Thyroid gland (tissue), 4 donors: ENCODE measurements around the gene PINK1.

Source experiments
- POLR2A ChIP-seq, 2 donors: fragments of 450-650 bp; IDR thresholded peaks; one replicate each; pipeline ENCODE4 v1.6.1; 2017; ENCODE audit warnings: antibody characterized with exemption in 2 of 2, mild to moderate bottlenecking in 2 of 2, moderate library complexity in 1 of 2
- TF ChIP-seq, protein P1 (sequence below), 6 experiments: fragments of 200-600 bp in 3 of 6; fragments of 450-650 bp in 3 of 6; sonication (generic) in 3 of 6; IDR thresholded peaks; one replicate each; pipeline ENCODE4 v1.5.1; 2016 to 2019; ENCODE audit warnings: antibody characterized with exemption in 6 of 6, mild to moderate bottlenecking in 2 of 6, inconsistent platforms in 1 of 6, moderate library complexity in 1 of 6

DNA sequence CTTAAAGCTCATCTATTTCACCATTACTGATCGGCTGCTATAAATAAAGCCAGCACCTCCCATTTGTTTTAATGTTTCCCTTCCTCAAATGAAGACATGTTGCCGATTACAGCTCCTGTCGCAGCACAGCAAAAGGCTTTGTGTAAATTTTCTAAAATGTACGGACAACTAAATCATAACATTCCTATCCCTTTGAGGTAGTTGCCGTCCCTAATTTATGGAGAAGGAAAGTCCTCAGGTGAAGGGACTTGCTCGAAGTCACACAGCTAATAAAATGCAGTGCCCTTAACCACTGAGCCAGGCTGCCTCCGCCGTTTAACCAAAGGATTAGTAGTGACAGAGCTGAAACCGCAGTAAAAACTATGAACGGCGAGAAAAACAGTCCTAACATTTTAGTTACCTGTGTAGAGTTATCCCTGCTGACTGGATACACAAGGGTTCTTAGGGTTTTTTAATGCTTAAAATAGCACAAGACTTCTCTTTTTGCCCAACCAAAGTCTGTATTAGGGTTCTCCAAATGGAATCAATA lies 871 bp downstream of the PINK1 start:
- TF ChIP-seq, protein P1, sequence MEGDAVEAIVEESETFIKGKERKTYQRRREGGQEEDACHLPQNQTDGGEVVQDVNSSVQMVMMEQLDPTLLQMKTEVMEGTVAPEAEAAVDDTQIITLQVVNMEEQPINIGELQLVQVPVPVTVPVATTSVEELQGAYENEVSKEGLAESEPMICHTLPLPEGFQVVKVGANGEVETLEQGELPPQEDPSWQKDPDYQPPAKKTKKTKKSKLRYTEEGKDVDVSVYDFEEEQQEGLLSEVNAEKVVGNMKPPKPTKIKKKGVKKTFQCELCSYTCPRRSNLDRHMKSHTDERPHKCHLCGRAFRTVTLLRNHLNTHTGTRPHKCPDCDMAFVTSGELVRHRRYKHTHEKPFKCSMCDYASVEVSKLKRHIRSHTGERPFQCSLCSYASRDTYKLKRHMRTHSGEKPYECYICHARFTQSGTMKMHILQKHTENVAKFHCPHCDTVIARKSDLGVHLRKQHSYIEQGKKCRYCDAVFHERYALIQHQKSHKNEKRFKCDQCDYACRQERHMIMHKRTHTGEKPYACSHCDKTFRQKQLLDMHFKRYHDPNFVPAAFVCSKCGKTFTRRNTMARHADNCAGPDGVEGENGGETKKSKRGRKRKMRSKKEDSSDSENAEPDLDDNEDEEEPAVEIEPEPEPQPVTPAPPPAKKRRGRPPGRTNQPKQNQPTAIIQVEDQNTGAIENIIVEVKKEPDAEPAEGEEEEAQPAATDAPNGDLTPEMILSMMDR (IDR thresholded peaks at IDR 0.05) = no peak
- no peak for TF ChIP-seq POLR2A (IDR thresholded peaks at IDR 0.05)
